Cortex of kidney (tissue), 1 donor: ENCODE results near the gene KLHL36.

Experiments
- DNase-seq: peaks from one replicate; lab custom pipeline; 2025; lab: John Stamatoyannopoulos, UW

The KLHL36 gene

DNA sequence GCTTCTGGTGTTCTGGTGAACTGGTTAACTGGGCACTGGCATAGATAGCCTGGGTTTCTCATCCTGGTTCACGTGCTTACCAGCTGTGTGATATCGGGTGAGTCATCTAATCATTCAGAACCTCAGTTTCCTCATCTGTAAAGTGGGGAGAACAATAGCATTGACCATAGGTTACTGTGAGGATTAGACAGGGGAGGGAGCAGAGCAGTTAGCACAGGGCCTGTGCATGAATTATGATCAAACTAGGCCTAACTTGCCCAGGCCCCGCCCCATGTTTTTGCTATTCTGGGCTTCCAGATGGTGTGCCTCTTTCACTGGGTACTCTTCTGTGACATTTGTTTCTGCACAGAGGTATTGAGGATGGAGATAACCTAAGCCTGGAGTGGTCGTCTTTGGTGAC is 4.6 kb upstream of the KLHL36 start:
- no peak for DNase-seq

DNA sequence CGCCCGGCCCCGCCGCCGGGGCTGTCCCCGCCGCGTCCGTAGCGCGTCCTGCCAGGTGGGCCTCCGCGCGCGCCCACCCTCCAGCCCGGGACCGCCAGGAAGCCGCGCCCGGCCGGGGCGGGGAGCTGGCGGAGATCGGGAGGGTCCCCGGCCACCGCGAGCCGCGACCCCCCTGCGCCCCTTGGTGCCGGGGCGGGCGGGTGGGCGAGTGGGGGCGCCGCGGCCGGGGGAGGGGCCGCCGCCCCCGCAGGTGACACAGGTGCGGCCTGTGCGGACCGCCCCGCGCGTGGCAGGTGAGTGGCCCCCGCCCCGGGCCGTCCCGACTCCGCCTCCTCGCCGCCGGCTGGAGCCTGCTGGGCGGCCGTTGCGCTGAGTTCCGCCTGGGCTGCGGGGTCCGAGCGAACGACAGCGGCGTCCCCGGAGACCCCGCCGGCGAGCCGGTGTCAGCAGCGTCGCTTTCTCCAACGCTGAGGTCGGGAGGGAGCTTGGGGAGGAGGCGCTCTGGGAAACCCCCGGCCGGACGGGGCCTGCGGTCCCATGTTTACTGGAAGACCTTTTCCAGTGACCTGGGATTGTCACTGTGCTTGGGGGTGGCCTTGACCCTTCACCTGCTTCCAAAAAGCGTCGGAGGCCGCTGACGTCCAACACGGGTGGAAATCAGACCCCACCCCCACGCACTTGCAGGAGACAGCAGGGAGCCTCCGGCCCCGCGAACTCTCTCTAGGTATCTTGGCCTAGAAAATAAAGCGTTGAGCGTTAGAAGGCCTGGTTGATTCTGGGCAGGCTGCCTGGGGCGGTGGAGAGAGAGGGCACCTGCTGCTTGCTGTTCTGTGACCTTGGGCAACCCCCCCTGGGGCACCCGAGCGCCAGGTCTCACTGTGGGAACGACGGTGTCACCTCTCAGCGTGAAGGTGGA is 542 bp downstream of the KLHL36 start:
- no peak for DNase-seq

DNA sequence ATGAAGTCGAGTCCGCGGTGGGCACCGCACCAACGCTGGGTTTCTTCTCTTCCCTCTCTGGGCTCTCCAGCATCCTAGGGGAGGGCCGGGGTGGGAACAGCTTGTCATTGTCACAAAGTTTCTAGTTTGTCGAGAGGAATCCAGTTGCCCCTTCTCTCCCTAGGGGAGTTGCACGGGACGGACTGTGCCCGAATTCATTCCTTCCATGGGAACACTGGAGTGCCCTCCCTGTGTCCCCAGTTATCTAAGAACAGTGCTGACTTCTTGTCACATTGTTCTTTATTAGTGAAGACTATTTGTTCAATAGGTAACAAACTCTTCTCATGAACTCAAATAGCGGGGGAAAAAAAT is 1.2 kb downstream of the KLHL36 start:
- DNase-seq = no peak

DNA sequence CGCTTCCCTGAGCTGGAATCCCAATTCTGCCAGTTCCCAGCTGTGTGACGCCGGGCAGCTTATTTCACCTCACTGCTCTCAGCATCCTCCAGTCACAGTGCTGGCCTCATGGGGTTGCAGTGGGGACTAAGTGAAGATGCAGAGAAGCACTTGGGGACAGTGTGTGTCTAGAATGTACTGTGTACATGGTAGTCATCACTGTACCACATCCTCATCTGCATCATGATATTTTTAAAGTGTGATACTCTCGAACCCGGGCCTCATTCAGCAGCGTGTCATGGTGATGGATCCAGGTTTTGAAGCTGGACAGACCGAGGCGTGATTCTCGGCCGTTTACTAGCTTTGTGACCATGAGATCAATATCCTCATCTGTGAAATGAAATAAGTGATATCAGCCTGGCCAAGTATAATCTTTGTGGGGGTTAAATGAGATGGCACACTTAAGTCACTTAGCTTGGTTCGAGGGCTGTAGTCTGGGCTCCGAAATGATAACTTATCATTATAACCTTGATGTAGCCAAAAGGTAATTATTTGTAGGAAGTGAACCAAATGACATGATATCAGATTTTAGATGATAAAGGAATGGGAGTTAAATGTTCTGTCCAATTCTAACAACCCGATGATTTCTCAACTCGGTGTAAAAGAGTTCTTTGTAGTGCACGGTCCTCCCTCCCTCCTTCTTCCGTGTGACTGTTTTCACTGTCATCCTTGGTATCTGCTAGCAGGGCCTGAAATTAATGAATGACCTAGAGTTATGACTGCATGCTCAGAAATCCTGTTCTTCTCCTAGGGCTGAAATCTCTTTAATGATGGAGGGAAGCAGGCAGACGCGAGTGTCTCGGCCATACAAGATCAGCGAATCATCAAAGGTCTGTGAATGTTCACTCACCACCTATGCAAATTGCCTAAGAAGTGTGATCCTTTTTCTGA is 2.0 kb downstream of the KLHL36 start:
- DNase-seq = no peak

DNA sequence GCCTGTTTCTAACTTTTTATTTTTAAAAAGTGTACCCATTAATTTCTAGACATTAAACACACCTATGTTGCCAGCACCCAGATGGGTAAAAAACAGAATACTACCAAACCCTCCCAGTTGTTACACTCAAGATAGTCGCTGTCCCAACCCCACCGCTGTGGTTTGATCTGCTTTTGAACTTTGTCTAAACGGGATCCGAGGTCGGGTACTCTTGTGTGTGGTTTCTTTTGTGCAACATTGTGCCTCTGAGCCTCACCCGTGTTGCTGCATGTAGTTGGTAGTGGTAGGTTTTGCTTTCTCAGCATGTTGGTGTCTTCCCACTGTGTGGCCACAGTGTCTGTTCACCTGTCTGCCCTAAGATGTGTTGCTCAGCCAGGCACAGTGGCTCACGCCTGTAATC is 4.3 kb downstream of the KLHL36 start:
- no peak for DNase-seq

DNA sequence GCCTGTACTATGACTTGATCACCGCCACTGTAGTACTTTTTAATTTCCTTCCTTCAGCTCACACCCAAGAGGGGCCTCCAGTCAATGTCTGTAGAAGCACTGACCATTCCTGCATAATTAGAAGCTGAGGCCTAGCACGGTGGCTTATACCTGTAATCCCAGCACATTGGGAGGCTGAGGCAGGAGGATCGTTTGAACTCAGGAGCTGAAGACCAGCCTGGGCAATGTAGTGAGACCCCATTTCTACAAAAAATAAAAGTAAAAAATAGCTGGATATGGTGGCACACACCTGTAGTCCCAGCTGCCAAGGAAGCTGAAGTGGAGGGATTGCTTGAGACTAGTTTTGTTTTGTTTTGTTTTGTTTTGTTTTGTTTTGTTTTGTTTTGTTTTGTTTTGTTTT is 5.9 kb downstream of the KLHL36 start:
- no peak for DNase-seq

DNA sequence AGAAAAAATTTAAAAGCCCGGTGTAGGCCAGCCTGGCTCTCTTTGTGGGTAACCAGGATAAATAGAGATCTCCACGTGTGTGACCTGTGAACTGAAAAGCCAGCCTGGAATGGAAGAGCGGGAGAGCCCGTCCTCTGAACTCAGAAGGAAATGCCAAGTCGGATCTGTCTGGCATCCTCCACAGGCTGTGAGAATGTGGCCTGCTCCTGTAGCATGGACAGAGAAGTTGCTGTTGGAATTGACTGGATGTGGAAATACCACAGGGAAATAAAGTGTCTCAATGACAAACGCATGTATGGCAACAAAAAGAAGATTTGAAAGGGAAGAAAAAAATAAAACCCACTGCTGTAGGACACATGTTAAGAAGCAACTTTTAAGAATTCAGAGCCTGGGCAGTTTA is 6.7 kb downstream of the KLHL36 start:
- no peak for DNase-seq

DNA sequence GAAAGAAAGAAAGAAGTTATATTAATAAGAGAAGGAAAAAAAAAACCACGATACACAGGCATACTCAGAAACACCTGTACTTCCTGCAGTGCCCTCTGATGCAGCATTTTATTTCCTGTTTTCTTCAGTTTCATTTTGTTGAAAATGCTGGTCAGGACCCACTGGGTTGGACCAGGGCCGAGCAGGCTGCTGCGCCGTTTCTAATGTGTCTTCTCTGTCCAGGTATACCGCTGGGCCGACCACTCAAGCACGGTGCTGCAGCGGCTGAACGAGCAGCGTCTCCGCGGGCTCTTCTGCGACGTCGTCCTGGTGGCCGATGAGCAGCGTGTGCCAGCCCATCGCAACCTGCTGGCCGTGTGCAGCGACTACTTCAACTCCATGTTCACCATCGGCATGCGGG is 8.3 kb downstream of the KLHL36 start:
- DNase-seq = no peak

DNA sequence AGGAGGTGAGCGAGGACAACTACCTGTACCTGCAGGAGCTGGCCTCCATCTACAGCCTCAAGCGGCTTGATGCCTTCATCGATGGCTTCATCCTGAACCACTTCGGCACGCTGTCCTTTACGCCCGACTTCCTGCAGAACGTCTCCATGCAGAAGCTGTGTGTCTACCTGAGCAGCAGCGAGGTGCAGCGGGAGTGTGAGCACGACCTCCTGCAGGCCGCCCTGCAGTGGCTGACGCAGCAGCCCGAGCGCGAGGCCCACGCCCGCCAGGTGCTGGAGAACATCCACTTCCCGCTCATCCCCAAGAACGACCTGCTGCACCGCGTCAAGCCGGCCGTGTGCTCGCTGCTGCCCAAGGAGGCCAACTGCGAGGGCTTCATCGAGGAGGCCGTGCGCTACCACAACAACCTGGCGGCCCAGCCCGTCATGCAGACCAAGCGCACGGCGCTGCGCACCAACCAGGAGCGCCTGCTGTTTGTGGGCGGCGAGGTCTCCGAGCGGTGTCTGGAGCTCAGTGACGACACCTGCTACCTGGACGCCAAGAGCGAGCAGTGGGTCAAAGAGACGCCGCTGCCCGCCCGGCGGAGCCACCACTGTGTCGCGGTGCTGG is 9.0 kb downstream of the KLHL36 start:
- DNase-seq = no peak

DNA sequence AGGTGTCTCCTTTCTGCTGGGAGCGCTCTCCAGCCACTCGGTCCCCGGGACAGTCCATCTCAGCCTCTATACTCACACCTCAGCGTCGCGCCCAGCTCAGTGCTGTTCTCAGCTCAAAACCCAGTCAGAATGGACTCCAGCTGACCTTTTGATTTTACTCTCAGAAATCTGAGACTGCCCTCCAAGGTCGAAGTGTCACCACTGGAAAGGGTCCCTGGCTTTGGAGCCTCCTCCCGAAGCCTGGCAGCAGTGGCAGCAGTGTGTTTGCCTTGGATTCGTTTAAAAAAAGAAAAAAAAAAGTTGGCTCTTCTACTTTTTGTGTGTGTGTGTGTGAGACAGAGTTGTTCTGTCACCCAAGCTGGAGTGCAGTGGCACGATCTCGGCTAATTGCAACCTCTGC is 10.4 kb downstream of the KLHL36 start:
- DNase-seq = no peak

DNA sequence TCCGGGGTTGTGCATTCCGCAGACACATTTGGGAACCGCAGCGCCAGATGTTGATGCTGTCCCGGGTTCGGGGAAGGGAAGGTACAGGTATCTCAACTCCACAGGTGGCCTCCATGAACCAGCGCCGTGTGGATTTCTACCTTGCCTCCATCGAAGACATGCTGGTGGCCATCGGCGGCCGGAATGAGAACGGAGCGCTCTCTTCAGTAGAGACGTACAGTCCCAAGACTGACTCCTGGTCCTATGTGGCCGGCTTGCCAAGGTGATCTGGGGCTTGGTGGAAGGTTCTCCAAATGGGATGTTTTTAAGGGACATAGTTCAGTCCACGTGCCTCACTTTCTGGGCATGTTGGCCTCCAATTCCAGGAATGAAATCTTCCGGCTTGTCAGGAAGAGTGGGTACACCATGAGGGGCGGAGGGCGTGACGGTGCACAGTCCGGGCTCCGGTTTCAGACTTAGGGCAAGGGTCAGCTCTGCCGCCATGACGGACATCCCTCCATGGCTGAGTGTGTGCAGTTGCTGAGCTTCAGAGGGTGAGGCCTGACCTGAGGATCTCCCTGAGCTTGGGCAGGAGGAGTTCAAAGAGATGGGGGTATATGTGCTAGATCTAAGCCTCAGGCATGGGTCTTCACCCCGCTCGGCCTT is 11.5 kb downstream of the KLHL36 start:
- DNase-seq = no peak

DNA sequence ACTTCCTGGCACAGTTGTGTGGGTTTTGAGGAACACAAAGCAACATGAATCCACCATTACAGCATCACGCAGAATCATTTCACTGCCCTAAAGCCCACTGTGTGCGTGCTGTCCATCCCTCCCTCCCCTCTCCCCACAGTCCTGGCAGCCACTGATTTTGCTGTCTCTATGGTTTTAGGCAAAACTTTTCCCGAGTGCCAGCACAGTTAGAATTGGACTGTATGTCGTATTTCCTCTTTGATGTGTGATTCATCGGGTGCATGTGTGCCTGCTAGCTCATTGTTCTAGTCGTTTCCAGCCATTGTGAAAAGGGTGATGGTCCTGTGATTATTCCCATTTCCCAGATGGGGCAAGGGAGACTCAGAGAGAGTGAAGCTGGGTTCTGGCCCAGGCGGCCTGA is 12.7 kb downstream of the KLHL36 start:
- DNase-seq = no peak

DNA sequence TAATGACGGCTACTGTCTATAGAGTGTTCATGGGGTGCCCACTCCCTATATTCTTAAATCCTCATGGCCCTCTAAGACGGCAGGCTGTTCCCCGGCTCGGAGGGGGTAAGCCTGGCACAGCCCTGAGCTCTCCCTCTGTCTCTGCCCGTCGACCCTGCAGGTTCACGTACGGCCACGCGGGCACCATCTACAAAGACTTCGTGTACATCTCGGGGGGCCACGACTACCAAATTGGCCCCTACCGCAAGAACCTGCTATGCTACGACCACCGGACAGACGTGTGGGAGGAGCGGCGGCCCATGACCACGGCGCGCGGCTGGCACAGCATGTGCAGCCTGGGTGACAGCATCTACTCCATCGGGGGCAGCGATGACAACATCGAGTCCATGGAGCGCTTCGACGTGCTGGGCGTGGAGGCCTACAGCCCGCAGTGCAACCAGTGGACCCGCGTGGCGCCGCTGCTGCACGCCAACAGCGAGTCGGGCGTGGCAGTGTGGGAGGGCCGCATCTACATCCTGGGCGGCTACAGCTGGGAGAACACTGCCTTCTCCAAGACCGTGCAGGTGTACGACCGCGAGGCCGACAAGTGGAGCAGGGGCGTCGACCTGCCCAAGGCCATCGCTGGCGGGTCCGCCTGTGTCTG is 13.2 kb downstream of the KLHL36 start:
- no peak for DNase-seq

DNA sequence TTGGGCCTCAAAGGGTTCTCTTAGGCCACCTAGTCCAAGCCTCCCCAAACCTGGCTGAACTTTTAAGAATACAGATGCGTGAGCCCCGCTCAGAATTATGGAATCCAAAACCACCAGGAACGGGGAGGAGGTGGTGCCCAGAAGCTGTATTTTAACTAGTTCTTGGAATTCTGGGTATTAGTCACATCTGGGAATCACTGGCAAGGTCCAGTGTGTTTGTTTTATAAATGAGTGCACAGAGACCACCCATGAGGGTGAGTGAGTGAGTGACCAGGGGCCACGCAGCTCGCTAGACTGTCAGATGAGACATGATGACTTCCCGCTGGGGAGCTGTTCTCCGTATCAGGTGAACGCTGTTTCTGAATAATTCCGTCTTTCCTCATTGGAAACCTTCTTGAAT is 14.2 kb downstream of the KLHL36 start:
- no peak for DNase-seq

DNA sequence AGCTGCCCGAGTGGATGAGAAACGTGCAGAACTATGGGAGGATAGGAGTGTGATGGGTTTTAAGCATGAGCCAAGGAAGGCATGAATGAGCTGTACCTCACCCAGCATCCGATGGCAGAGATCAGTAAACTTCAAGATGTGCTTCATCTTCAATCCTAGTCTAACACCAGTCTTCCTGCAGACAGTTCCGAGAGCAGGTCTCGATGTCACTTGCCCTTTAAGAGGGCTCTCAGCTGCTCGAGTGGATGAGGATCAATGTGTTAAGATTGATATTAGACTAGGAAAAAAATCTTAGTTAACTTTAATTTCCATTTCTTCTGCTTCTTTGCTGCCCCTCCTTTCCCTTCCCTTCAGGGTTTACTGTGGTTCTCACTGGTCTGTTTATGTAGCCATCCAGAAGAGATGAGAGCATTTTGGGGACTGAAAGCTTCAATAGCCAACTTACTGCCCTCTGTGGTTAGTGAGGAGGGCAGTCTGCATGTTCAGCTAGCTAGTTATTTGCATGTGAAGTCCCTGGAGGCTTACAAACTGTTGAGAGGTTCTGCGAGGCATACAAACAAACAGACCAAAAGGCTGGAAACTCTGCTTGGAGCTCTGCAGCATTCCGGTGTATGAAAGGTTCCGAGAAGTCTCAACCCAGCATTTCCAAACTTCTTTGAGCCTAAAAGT is 15.3 kb downstream of the KLHL36 start:
- DNase-seq = no peak

DNA sequence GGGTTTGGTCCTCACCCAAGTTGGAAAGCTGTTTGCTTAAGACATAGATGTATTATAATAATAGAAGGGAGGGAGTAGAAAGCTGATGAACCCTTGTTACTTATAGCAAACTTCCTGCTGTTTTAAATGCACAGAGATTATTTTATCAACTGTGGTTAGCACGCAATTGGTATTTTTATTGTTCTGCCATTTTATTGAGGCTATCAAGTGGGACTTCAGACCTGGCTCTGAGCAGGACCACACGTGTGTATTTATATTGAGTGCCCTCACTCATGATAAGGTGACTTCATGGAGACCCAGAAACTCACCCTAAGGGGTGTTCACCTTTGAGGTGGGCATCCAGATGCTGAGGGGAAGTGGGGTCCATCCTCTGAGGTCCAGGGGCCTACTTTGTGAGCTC is 17.0 kb downstream of the KLHL36 start:
- no peak for DNase-seq

DNA sequence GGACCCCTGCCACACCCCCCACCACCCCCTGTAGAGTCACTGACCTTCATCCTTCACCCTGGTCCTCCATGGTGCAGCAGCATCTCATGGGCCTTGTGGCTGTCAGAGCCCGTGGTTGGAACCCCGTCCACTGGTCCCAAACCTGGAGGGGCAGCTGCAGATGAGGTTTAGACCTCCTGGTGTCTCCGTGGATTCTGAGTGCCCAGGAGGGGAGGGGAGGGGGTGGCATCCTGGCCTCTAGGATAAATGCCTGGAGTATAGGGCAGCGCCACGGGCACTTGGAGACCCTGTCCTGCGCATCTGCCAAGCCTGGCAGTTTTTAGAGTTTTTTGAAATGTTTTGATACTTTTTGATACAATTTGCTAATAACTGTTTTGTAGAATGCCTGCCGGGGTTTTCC is 17.5 kb downstream of the KLHL36 start:
- DNase-seq = no peak

DNA sequence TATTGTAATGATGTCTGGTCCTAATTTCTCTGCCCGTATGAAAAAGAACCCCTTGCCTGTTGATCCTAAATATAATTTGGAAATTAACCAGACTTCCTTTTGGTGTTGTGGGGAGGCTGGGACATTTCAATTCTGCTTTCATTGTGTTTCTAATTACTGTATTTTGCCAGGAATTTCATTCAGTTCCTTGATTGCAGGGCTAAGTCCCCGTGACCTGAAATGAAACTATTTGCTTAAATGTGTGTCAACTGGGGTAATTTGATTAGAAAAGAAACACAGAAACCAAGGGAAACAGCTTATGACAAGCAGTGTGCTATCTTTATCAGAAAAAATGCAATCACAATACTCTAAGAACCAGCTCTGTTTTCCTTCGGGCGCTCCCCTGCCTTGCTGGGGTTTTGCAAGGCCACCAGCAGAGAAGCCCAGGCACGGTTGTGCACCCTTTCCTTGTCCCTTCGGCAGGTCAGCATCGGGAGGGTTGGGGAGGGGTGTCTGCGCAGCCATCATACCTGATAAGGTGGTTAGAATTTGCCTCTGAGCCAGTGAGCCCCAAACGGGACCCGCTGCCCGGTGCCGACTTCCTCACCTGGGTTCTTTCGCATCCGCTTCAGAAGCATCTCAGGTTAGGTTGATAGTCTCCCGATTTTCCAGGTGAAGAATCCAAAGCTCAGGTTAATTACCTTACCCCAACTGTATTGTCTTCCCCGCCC is 19.4 kb downstream of the KLHL36 start:
- no peak for DNase-seq

DNA sequence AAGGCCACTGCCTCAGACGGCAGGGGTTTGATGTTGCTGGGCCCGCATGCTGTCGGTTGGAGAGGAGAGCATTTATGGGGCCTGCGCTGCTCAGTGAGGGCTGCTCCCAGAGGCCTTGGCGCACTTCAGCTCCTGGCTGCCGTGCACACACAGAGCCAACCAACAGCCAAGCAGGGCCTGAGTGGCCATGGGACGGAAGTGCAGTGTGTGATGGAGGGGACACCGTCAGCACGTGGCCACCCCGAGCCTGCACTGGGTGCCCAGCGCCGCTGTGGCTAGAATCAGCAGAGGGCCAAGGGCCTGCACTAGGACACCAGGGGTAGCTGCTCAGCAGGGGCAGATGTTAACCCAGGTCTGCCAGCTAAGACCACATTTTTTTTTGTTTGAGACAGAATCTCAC is 21.8 kb downstream of the KLHL36 start:
- DNase-seq = no peak
